ENCODE results near the gene CNPY1.
"Not testable (repeated sequence)": the region's sequence is repeated elsewhere in the genome, so short reads cannot be mapped to it uniquely, and the experiment has no call there.

Gene CNPY1

DNA sequence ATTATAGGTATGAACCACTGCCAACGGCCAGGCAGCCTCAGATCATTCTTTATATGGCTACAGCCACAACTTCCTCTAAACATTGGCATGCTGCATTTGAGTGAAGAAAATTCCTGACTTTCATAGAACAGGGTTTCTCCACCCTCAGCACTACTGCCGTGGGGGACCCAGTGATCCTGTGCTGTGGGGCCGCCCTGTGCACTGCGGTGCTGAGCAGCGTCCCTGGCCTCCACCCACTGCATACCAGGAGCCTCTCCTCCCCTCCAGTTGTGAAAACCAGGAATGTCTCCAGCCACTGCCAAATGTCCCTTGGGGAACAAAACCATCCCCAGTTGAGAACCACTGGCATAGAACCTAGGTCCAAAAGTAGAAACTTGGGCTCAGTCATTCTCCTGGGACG lies 15.8 kb downstream of the CNPY1 start:
- DNase-seq, result no peak

DNA sequence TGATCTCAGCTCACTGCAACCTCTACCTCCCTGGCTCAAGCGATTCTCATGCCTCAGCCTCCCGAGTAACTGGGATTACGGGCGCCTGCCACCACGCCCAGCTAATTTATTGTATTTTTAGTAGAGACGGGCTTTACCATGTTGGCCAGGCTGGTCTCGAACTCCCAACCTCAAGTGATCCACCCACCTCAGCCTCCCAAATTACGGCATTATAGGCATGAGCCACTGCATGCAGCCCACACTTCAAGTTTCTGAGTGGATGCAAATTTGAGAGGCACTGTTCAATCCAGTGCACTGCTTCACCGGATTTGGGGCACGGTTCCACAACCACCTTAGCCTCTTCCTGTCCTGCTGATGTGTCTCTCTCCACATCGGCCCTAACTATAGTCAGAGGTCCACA lies 16.5 kb downstream of the CNPY1 start:
- DNase-seq, result no peak

DNA sequence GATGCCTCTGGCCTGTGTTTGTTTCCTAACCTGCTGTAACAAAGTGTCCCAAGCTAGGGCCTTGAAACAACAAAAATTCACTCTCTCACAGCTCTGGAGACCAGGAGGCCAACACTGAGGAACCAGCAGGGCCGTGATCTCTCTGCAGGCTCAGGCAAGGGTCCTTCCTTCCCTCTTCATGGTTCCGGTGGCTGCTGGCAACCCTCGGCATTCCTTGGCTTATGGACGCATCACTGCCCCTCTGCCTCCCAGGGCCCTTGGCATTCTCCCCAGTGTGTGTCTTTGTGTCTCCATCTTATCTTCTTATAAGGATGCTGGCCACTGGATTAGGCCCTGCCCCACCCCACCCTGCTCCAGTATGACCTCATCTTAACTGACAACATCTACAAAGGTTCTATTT lies 17.0 kb downstream of the CNPY1 start:
- no peak for DNase-seq

DNA sequence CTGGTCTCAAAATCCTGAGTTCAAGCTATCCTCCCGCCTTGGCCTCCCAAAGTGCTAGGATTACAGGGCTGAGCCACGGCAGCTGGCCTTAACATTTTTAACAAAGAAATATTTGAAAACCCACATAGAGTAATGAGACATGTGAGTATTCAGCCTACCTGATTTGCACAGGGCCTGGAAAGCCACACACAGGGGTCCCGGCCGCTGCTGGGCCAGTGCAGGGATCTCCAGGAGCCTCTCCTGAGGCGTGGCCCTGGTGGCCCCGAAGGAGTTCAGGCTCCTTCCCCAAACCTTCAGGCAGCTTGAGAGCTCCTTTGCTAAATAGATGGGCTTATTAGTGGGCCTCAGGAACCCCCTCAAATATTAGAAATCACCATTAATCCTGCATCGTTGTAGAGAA lies 18.7 kb downstream of the CNPY1 start:
- no peak for DNase-seq

DNA sequence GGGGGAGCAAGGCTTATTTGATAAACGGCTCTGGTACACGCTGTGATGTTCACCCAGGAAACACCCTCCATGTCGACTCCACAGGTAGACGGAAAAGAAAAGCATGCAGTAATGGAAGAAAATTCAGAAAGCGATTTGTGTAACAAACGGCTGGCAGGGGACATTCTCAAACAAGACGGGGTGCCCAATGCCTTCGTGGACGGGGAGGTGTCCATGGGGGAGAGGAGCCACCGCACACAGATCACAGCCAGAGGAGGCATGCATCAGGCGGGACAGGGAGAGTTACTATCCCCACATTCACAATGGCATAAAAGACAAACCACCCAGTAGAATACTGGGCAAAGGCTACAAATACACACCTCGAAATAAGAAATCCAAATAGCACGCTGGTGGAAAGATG lies 20.1 kb downstream of the CNPY1 start:
- no peak for DNase-seq

DNA sequence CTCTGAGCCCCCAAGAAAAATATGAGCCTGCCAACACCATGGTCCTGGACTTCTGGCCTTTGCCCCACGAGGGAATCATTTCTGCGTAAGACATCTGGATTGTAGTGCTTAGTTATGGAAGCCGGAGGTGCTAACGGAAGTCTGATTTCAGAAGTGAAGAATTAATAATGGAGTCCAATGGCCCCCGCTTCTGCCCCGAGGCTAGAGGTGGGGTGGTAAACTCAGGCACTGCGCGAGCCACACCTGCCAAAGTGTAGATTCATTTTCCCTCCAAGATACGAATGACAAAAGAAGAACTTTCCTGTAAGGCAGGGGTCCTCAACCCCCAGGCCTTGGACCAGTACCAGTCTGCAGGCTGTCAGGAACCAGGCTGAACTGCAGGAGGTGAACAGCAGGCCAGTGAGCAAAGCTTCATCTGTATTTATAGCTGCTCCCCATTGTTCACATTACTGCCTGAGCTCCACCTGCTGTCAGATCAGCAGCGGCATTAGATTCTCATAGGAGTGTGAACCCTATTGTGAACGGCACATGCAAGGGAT lies 22.3 kb downstream of the CNPY1 start:
- no peak for DNase-seq

DNA sequence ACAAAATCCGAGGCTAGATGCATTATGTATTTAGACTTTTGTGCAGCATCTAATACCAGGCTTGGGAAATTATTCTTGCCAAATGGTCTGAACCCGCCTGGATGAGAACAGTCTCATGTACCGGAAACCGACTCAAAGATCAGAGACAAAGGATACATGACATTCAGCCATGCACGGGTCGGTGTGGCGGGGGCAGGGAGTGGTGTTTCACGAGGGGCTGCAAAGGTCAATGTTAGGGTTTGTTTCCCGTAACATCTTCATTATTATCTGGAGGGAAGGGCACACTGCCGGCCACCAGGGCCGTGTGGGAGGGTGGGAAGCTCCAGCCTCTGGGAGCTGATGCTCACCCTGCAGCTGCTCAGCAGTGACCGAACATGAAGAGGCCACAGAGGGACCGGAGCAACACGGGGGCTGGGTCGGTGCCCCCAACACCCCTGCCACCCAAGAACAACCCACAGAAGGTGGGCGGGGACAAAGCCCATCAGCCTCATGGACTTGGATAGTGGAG lies 23.1 kb downstream of the CNPY1 start:
- no peak for DNase-seq

DNA sequence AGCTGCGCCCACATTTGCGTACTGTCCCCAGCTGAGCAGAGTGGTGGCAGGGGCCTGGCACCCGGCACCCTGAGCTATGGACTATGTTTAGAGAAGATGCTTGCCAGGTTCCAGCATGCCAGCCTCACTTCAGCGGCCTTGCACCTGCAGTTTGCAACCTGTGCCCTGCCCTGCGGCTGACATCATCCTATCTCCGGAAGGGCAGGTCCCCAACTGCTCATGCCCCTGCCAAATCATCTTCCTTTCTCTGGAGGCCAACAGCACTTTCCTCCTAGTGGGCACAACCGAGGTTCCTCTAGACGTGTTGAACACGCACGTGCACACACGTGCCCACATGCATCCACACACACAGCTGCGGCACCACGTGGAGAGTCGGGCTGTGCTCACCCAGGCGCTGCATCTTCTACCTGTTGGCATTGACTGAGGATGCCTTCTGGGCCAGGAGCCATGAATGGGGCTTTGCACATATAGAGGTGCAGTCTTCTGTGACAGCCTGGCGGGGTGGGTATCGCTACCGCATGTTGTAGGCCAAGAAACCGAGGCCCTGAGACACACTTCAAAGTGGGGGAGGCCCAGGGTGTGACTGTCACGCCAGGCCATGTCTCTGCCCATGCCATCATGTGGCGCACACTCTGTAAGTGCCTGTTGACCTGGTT lies 24.5 kb downstream of the CNPY1 start:
- DNase-seq, result no peak

DNA sequence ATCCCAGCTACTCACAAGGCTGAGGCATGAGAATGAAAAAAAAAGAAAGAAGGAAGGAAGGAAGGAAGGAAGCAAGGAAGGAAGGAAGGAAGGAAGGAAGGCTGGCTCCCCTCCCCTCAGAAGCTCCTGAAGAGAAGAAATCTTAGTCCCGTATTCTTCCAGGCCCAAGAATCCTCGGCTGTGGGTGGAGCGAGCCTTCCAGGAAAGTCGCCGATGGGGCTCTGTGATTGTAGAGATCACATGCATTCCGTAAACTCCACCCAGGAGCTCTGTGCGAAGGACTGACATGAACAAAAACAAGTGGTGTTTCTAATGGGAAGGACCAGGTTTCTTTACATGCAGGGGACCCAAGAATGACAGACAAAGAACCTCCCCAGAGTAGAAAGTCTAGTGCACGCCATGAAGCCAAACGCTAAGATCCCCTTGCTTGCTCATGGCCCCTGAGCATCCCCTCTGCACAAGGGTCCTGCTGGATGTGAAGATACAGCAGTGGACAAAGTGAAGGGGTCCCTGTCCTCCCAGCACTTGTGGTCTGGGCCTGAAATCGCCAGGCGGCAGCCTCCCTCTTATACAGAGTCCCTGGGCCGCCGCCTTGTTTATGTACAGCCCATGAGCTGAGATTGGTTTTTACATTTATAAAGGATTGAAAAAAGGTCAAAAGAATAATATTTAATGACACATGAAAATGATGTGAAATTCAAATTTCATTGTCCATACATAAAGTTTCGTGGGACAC lies 25.2 kb downstream of the CNPY1 start:
- no peak for DNase-seq

DNA sequence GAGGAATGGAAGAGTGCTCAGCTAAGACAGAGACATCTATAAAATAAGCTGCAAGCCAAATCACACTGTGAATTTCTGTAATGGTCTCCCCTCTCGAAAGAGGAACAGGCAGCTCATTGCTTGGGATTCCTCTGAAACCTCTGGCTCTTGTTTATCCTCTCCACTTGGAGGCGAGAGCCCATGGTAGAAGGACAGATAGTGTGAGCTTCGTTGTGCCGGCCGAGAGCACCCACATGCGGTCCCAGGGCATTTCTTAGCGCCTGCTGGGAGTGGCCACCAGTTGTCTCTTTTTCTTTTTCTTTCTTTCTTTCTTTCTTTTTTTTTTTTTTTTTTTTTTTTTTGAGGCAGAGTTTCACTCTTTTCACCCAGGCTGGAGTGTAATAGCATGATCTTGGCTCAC lies 26.2 kb downstream of the CNPY1 start:
- no peak for DNase-seq

DNA sequence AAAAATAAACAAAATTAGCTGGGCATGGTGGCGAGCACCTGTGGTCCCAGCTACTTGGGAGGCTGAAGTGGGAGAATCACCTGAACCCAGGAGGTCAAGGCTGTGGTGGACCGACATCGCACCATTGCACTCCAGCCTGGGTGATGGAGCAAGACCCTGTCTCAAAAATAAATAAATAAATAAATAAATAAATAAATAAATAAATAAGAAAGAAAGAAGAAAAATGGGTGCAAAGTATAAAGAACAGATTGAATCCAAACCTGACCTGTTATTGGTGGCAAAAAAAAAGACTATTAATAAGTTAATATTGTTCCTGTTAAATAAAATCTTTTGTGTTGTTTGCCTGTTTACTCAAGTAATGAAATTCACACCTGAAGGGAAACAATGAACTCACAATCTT lies 27.0 kb downstream of the CNPY1 start:
- not testable (repeated sequence) for DNase-seq

DNA sequence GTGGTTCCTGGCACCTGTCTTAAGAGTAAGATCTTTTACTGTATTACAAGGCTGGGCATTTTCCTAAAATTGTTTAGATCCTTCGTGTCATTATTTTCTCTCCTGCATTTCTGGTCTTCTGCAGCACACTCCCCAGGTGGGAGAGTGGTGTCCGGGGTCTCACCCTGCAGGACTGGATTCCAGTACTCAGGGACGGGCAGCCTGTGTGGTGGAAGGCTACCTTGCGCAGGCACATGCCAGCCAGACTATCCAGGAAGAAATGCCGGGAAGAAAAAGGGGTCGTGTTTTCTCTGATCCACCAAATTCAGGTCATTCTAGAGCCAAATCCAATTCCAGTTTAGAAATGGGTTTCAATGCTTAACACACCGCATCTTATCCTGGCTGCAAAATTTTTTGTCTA lies 27.7 kb downstream of the CNPY1 start:
- DNase-seq, result no peak

DNA sequence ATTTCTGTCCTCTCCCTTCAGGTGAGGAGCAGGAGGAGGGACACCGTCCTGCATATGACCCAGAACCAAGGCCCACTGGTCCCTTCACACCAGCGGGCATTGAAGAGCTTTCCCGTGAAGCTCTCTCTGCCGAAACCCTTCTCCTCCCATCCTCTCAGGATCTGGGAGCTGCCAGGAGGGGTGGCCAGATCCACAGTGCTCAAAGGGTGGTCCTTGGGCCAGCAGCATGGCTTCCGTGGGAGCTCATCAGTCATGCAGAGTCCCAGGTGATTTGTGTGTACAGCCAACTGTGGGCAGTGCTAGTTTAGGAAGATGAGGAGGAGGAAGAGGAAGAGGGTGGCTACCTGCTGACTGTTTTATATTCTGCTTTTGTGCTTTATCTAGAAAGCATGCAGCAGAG lies 28.4 kb downstream of the CNPY1 start:
- no peak for DNase-seq

DNA sequence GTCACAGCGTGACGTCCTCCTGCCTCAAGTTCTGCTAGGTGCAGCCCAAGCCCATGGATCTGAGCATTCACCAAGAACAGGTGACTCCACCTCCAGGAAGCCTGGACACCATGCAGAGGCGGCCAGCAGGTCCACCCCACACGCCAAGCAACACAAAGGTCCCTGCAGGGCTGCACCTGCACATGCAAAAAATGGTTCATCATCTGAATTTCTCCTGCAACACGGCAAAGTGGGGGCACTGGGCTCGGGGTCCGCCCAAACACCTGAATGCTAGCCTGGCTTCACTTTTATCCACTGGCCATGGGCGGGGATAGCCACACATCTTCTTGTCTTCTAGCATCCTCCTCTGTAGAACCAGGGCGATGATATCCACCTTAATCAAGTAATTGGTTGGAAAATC lies 28.9 kb downstream of the CNPY1 start:
- DNase-seq, result no peak

DNA sequence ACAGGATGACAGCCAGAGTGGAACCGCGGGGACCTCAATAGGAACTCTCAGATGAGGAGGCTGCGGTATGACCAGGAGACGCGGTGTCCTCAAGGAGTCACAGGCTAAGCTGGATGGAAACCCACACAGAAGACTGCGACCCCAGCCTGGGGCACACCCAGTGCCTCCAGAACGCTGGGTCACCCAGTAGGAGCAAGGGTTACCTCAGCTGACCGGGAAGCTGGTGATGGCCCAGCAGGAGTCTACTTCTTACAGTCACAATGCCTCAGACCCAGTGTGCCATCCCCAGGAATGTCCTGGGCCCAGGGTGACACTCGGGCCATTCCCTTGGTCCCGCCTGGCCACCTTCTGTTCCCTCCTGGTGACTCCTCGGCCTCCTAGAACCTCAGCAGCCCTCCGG lies 29.9 kb downstream of the CNPY1 start:
- DNase-seq, result no peak

DNA sequence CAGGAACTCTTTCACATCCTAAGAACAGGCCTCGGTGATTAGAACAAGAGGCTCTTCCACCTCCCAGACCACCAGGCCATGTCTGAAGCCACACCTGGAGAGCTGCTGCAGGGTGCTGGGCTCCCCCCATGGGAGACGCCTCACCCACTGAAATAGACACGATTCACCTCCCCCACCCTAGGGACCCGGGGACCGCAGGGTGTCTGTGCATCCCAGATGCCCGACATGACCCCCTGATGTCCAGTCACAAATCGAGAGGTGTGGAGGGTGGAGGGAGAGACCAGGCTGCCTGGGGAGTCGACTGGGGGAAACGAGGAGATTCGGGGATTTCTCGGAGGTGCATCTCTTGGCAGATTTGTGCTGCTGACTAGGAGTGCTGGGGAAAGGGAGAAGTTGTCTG lies 31.0 kb downstream of the CNPY1 start:
- DNase-seq, result no peak

DNA sequence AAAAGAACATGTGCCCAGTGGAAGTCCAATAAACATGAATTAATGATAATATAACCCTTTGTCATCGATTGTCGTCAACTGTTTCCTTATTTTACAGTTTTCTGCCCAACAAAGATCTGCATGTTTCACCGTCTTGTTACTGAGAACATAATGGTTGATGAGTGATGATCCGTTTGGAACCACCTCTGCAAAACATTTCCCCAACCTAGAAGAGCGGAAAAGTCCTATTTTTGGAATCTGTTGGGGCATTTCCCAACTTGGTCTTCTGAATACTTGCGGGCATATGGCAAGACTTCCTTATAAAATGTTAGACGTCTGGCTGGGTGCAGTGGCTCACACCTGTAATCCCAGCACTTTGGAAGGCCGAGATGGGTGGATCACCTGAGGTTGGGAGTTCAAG lies 32.1 kb downstream of the CNPY1 start:
- DNase-seq, result no peak

DNA sequence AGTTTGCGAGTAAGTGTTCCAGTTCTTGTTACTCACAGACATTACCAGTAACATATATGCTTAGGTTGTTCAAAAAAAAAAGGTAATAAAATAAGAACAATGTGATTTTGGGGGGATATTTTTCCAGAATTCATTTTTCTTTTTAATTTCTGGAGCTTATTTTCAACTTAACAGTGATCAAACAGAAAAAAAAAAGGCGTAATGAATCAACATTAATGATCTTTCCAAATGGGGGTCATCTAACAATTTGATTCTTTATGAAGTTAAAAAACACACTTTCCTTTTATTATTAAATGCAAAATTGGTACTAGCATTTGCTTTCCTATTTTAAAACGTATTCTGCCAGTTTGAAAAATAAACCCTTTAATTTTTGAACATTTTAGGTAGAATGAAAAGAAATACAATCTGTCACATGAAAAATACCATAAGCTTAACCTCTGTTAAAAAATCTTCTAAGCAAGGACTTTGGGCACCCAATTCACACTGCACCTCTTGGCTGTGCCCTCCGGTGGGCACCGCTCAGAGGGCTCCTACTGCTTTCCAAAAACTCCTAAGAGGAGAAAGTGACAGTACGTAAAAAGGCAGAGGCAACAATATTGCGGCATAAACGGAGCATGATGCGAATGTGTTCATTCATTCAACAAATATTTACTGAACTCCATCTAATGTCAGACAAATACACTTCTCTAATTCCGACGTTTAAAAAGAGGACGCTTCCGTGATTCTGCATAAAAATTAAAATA lies 32.6 kb downstream of the CNPY1 start:
- DNase-seq, result no peak

DNA sequence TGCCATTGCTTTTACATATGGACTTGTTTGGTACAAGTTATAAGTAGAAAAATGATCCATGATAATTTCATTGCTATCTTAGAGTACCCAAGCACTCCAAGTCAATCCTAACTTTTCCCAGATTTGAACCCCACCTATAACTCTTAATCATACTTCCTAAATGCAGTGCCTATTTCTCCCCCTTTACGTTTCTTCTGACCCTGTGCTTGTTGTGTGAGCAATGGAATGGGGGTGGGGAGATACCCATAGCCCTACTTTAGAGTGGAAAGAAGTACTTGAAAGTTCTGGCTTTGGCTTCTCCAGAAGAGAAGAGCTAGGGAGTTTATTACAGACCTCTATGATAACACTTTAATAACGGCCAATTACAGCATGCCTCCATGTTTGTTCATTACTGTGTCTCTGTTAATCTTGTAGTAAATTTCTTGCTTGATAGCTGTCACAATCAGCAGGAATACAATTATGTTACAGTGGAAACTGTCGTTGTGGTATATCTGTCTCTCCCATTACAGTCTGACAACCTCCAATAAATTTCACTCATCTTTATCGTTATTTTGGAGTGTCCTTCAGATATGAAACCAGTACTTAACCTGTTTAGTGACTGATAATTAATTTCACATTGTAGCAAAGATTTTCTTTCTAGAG lies 34.0 kb downstream of the CNPY1 start:
- DNase-seq, result no peak

DNA sequence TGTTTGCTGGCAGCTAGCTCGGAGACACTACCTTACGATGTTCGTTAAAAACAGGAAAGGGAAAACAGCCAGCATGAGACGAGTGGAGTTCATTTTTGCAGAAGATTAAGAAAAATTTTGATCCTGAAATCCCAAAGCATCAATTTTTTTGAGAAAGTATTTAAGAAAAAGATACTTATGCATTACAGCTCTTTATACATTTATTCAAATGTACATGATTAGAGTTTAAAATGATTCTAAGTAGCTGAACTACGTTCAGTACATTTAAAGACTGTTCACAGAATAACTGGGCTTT lies 34.7 kb downstream of the CNPY1 start:
- DNase-seq, result no peak

DNA sequence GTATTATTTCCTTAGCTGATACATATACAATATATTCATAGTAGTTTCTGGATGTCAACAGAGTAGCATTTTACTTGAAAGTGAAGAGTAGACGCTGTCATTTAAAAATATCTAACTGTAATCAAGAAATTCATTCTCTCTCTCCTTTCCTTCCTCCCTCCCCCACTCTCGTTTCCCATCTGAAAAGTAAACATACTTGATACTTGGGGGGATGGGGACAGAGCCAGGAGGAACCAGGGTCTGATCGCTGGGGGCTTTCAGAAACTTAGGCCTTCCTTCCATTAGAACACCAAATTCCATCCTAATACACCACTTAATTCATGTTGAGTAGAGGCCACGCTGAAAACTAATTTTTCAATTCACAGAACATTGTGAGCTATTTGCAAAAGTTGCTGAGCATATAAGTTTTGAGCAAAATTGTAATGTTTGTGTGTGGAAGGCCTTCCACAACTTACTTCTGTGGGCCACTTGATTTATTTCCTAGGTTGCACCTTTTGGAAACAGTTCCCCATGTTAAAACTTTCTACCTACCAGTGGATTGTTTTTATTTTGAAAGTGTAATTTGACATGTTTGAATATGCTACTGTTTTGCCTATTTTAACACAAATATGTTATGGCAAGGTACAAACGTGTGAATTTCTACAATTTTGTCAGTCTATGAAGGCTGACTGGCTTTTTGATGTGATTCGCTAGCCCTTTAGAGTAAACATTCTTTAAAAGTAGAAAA lies 35.2 kb downstream of the CNPY1 start:
- DNase-seq, result no peak

DNA sequence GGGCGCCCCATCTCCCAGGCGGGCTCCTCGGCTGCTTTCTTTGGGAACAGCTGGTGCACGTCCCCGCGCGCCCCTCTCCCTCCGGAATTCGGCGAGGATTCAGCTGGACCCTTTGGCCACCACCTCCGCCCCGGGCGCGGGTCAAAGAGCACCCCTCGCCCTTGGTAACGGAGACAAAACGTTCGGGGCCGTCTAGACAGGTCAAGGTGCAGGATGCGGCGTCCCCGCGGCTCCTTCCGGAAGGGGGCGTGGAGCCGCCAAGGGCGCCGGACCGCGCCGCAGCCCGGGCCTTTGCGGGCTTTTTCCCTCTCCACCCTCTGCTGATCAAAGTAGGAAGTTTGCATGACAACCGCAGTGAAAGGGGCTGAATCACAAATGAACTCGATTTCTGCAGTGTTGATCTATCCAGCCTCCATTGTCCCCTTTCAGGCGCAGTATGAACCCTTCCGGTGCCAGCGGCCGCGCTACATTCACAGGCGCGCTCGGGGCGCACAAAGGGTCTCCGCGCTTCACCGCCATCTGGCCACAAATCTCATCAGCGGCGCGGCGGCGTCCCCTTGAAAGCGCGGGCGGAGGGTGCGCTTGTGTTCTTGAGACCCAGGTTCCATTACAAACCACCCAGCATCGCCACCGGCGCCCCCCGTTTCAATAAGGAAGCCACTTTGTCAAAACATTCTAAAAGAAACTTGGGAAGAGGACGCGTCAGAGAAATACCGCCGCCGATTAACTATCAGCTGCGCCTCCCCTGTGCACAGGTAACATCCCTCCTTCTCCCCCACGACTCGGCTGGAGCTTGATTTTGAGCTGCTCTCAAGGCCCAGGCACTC lies 36.4 kb downstream of the CNPY1 start:
- DNase-seq, result no peak
